ENCODE measurements around the gene MRNIP.

DNA sequence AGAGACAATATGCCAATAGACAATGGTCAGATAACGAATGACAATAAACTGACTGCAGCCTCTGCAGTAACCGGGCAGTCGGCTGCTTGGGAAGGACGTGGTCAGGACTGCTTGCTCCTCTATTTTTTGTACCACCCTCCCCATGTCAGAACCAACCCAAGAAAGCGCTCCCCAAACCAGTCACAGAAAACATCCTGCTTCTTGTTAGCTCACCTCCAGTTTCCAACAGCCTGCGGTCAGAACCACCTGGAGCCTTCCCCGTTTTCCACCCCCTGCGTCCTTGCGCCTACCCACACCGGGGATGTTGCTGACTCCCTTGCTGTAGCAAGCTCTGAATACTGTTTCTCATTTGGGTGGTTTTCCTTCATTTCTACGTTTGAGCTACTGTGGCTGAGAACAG, 1.7 kb upstream of the MRNIP start:
- TF ChIP-seq CTCF (IDR thresholded peaks at IDR 0.05; ENCODE audit: insufficient read depth, low read length) (no peak), POLR2AphosphoS5 (IDR thresholded peaks at IDR 0.05; ENCODE audit: low read depth) (no peak)
- TF ChIP-seq, protein P1, sequence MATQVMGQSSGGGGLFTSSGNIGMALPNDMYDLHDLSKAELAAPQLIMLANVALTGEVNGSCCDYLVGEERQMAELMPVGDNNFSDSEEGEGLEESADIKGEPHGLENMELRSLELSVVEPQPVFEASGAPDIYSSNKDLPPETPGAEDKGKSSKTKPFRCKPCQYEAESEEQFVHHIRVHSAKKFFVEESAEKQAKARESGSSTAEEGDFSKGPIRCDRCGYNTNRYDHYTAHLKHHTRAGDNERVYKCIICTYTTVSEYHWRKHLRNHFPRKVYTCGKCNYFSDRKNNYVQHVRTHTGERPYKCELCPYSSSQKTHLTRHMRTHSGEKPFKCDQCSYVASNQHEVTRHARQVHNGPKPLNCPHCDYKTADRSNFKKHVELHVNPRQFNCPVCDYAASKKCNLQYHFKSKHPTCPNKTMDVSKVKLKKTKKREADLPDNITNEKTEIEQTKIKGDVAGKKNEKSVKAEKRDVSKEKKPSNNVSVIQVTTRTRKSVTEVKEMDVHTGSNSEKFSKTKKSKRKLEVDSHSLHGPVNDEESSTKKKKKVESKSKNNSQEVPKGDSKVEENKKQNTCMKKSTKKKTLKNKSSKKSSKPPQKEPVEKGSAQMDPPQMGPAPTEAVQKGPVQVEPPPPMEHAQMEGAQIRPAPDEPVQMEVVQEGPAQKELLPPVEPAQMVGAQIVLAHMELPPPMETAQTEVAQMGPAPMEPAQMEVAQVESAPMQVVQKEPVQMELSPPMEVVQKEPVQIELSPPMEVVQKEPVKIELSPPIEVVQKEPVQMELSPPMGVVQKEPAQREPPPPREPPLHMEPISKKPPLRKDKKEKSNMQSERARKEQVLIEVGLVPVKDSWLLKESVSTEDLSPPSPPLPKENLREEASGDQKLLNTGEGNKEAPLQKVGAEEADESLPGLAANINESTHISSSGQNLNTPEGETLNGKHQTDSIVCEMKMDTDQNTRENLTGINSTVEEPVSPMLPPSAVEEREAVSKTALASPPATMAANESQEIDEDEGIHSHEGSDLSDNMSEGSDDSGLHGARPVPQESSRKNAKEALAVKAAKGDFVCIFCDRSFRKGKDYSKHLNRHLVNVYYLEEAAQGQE (IDR thresholded peaks at IDR 0.05; ENCODE audit: insufficient replicate concordance, low read depth): no peak

All from HL-60 (cell line).